Measurements from ENCODE around the gene SUN2. TPM values are rescaled to one million over a fixed set of nuclear protein-coding genes. Genes with fewer than 3 reads are reported as not detected.

The SUN2 gene
- total RNA-seq, 1 donor from 2014 or later = 124 TPM

GRCh38 chr22:38789606-38790005 lies 33.8 kb upstream of the SUN2 start:
- DNase-seq (ENCODE audit: low spot score) = no peak
- TF ChIP-seq CTCF (IDR thresholded peaks at IDR 0.05) = no peak
- Mint-ChIP-seq H3K36me3 (ENCODE audit: low read depth) (no peaks in the 10 kb centered on the region), H3K4me3 (ENCODE audit: unreplicated experiment) (no peak overlapping the region), H3K27ac (ENCODE audit: unreplicated experiment) (no peak overlapping the region), H3K9me3 (ENCODE audit: low read depth) (no peaks in the 10 kb centered on the region), H3K4me1 (ENCODE audit: low read depth) (peaks cover 28% of the 10 kb centered on the region), H3K27me3 (ENCODE audit: low read depth) (no peaks in the 10 kb centered on the region)

GRCh38 chr22:38788846-38789245 lies 33.0 kb upstream of the SUN2 start:
- DNase-seq (ENCODE audit: low spot score) = no peak
- H3K36me3 Mint-ChIP-seq (ENCODE audit: low read depth) = no peaks in the 10 kb centered on the region
- H3K4me1 Mint-ChIP-seq (ENCODE audit: low read depth) = peaks cover 22% of the 10 kb centered on the region
- H3K27ac Mint-ChIP-seq (ENCODE audit: unreplicated experiment) = no peak overlapping the region
- no peaks in the 10 kb centered on the region for H3K9me3 Mint-ChIP-seq (ENCODE audit: low read depth)
- H3K27me3 Mint-ChIP-seq (ENCODE audit: low read depth) = no peaks in the 10 kb centered on the region
- H3K4me3 Mint-ChIP-seq (ENCODE audit: unreplicated experiment) = no peak overlapping the region
- no peak for TF ChIP-seq CTCF (IDR thresholded peaks at IDR 0.05)

- DNase-seq (ENCODE audit: low spot score) = no peak
- Mint-ChIP-seq H3K4me3 (ENCODE audit: unreplicated experiment) (no peak overlapping the region), H3K27ac (ENCODE audit: unreplicated experiment) (no peak overlapping the region), H3K36me3 (ENCODE audit: low read depth) (no peaks in the 10 kb centered on the region), H3K27me3 (ENCODE audit: low read depth) (no peaks in the 10 kb centered on the region), H3K9me3 (ENCODE audit: low read depth) (no peaks in the 10 kb centered on the region), H3K4me1 (ENCODE audit: low read depth) (peaks cover 26% of the 10 kb centered on the region)
- no peak for TF ChIP-seq CTCF (IDR thresholded peaks at IDR 0.05)
Observed at GRCh38 chr22:38788021-38788816, 32.4 kb upstream of the SUN2 start.

- Mint-ChIP-seq H3K9me3 (ENCODE audit: low read depth) (no peaks in the 10 kb centered on the region), H3K27ac (ENCODE audit: unreplicated experiment) (no peak overlapping the region), H3K4me3 (ENCODE audit: unreplicated experiment) (no peak overlapping the region), H3K36me3 (ENCODE audit: low read depth) (peaks cover 2% of the 10 kb centered on the region), H3K4me1 (ENCODE audit: low read depth) (peaks cover 37% of the 10 kb centered on the region), H3K27me3 (ENCODE audit: low read depth) (no peaks in the 10 kb centered on the region)
- DNase-seq (ENCODE audit: low spot score) = no peak
- no peak for TF ChIP-seq CTCF (IDR thresholded peaks at IDR 0.05)
Observed at GRCh38 chr22:38786631-38787030, 30.8 kb upstream of the SUN2 start.

- Mint-ChIP-seq H3K4me3 (ENCODE audit: unreplicated experiment) (no peak overlapping the region), H3K27ac (ENCODE audit: unreplicated experiment) (no peak overlapping the region), H3K4me1 (ENCODE audit: low read depth) (peaks cover 39% of the 10 kb centered on the region), H3K36me3 (ENCODE audit: low read depth) (peaks cover 4% of the 10 kb centered on the region), H3K27me3 (ENCODE audit: low read depth) (no peaks in the 10 kb centered on the region), H3K9me3 (ENCODE audit: low read depth) (no peaks in the 10 kb centered on the region)
- DNase-seq (ENCODE audit: low spot score) = no peak
- TF ChIP-seq CTCF (IDR thresholded peaks at IDR 0.05) = no peak
Observed at GRCh38 chr22:38784856-38785255, 29.1 kb upstream of the SUN2 start.

Data from chondrocyte (in vitro differentiated cells).